Activated CD4-positive, alpha-beta T cell treated with anti-CD3 and anti-CD28 coated beads for 36 hours (primary cell): ENCODE data around the gene CSKMT. TPM values are rescaled to one million over a fixed set of nuclear protein-coding genes. Genes with fewer than 3 reads are reported as not detected.
"Not testable (repeated sequence)": the region's sequence is repeated elsewhere in the genome, so short reads cannot be mapped to it uniquely, and the experiment has no call there.

Experiments
- ATAC-seq: fragments of 200-7000 bp; cut with Tn5 transposase; one replicate; pipeline ENCODE4 v1.10.0; 2021; ENCODE audit warnings: mild to moderate bottlenecking, moderate library complexity
- CTCF ChIA-PET: fragments of 350-600 bp; sonication (Branson Sonifier 250); formaldehyde crosslinking; loops from one replicate; lab custom pipeline; 2021; ENCODE audit warnings: antibody characterized with exemption; lab: Charles Lee
- POLR2A ChIA-PET: fragments of 350-600 bp; sonication (Branson Sonifier 250); formaldehyde crosslinking; loops from one replicate; lab custom pipeline; 2021; ENCODE audit warnings: antibody characterized with exemption, inconsistent platforms; lab: Charles Lee
- DNase-seq: peaks from one replicate; pipeline ENCODE4 v3.0.0-alpha.2; 2020
- H3K27ac Mint-ChIP-seq: one replicate; pipeline ENCODE4 v1.8.0; 2021; ENCODE audit warnings: mixed read lengths
- H3K27me3 Mint-ChIP-seq: one replicate; pipeline ENCODE4 v1.8.0; 2021; ENCODE audit warnings: mixed read lengths
- H3K36me3 Mint-ChIP-seq: one replicate; pipeline ENCODE4 v1.8.0; 2021; ENCODE audit warnings: low read depth, mixed read lengths
- H3K4me1 Mint-ChIP-seq: one replicate; pipeline ENCODE4 v1.8.0; 2021; ENCODE audit warnings: mixed read lengths
- H3K4me3 Mint-ChIP-seq: one replicate; pipeline ENCODE4 v1.8.0; 2021; ENCODE audit warnings: mild to moderate bottlenecking, moderate library complexity, mixed read lengths
- H3K9me3 Mint-ChIP-seq: one replicate; pipeline ENCODE4 v1.8.0; 2021; ENCODE audit warnings: low read depth, mixed read lengths
- intact Hi-C, 2 experiments: fragments of 100-400 bp; cut with DNase I in 1 of 2; cut with micrococcal nuclease in 1 of 2; formaldehyde crosslinking; loops; one replicate each; pipeline versions ENCODE4 v1.14.2 to v1.15.1; 2022 to 2024; cut with DNase I, micrococcal nuclease
- total RNA-seq, 2 experiments: library from RNA; stranded (reverse); gene quantifications; one replicate each; pipeline ENCODE4 v1.2.3, GENCODE V29; 2021

CSKMT gene
- total RNA-seq, 2 experiments from 2014 or later = 12.6 to 31.3 TPM

- intact Hi-C loops = no loop called here
These were observed 19.5 kb upstream of the CSKMT start for GRCh38 chr11:62645671-62645945.

GRCh38 chr11:62645946-62646824, 18.9 kb upstream of the CSKMT start, which contains the start of gene GANAB:
Gene GANAB, minus strand, starts transcription at chr11:62646613. Its CDS starts 14 bp downstream, at chr11:62646599.
- Mint-ChIP-seq H3K27ac (peak within 1 kb of the TSS; percentile 93), H3K36me3 (peaks cover 29% of the 10 kb centered on the region), H3K4me1 (peaks cover 34% of the 10 kb centered on the region), H3K27me3 (no peaks in the 10 kb centered on the region), H3K9me3 (no peaks in the 10 kb centered on the region), H3K4me3 (peak within 1 kb of the TSS; percentile 93)
- POLR2A ChIA-PET = interaction anchor here (0.5 to 4.1 kb wide), 15 partner anchors 19 to 241 kb away, joined by 3 to 21 read pairs (median 5); partner anchors contain the start of genes B3GAT3, C11orf98, CSKMT and EEF1G
- CTCF ChIA-PET = interaction anchor here (0.5 to 1.9 kb wide), 10 partner anchors 8 to 1655 kb away, joined by 3 to 6 read pairs (median 3); partner anchors contain the start of genes HNRNPUL2 and POLR2G
- ATAC-seq (peak; percentile 99), DNase-seq (peak; percentile 100)
- intact Hi-C loops = loop anchor here (1.0 to 2.0 kb wide), 13 partner anchors 19 to 235 kb away; partner anchors contain the start of genes C11orf98 (in 2 of the 2), CSKMT (in 2 of the 2), EML3 (in 2 of the 2) and EEF1G (in 1 of the 2)

More at GRCh38 chr11:62645671-62645945, 19.5 kb upstream of the CSKMT start:
- Mint-ChIP-seq H3K4me1 (peaks cover 34% of the 10 kb centered on the region), H3K36me3 (peaks cover 32% of the 10 kb centered on the region), H3K27ac (peak overlapping the region; percentile 93), H3K27me3 (no peaks in the 10 kb centered on the region), H3K4me3 (peak overlapping the region; percentile 93), H3K9me3 (no peaks in the 10 kb centered on the region)
- POLR2A ChIA-PET = interaction anchor here (0.6 to 4.1 kb wide), 11 partner anchors 19 to 210 kb away, joined by 3 to 21 read pairs (median 7); partner anchors contain the start of genes B3GAT3, C11orf98, CSKMT and LBHD1
- CTCF ChIA-PET = interaction anchor here (0.6 to 1.9 kb wide), 7 partner anchors 10 to 1603 kb away, joined by 3 to 6 read pairs (median 3); partner anchors contain the start of genes HNRNPUL2 and POLR2G
- DNase-seq = no peak
- ATAC-seq = no peak

GRCh38 chr11:62646825-62647608, 18.1 kb upstream of the CSKMT start:
- no peaks in the 10 kb centered on the region for H3K27me3 Mint-ChIP-seq
- peaks cover 33% of the 10 kb centered on the region for H3K4me1 Mint-ChIP-seq
- H3K4me3 Mint-ChIP-seq = peak overlapping the region; percentile 93
- peaks cover 29% of the 10 kb centered on the region for H3K36me3 Mint-ChIP-seq
- intact Hi-C loops = loop anchor here (1.0 to 2.0 kb wide), 13 partner anchors 18 to 234 kb away; partner anchors contain the start of genes C11orf98 (in 2 of the 2), CSKMT (in 2 of the 2), EML3 (in 2 of the 2) and EEF1G (in 1 of the 2)
- no peak for DNase-seq
- ChIA-PET POLR2A (interaction anchor here (0.6 to 4.1 kb wide), 11 partner anchors 18 to 228 kb away, joined by 3 to 21 read pairs (median 8); partner anchors contain the start of genes B3GAT3, C11orf98, CSKMT and EEF1G), CTCF (interaction anchor here (0.6 to 1.6 kb wide), 4 partner anchors 9 to 115 kb away, joined by 3 to 6 read pairs (median 4); partner anchors contain the start of gene POLR2G)
- no peaks in the 10 kb centered on the region for H3K9me3 Mint-ChIP-seq
- ATAC-seq = no peak
- H3K27ac Mint-ChIP-seq = peak overlapping the region; percentile 93

GRCh38 chr11:62647609-62648005, 17.5 kb upstream of the CSKMT start:
- Mint-ChIP-seq H3K4me3 (no peak overlapping the region), H3K9me3 (no peaks in the 10 kb centered on the region), H3K36me3 (peaks cover 32% of the 10 kb centered on the region), H3K27ac (no peak overlapping the region), H3K4me1 (peaks cover 35% of the 10 kb centered on the region), H3K27me3 (no peaks in the 10 kb centered on the region)
- CTCF ChIA-PET = no interaction called here
- no peak for ATAC-seq
- DNase-seq = no peak
- intact Hi-C loops = loop anchor here in 1 of 2 experiments (2.0 kb wide), 2 partner anchors 17 to 35 kb away; partner anchors contain the start of genes C11orf98, CSKMT, EML3 and ROM1
- POLR2A ChIA-PET = interaction anchor here (4.1 kb wide), 1 partner anchor 17 kb away, joined by 21 read pairs; the partner anchor contains the start of genes C11orf98 and CSKMT

GRCh38 chr11:62648185-62648966, 16.7 kb upstream of the CSKMT start:
- CTCF ChIA-PET = interaction anchor here (0.5 to 1.2 kb wide), 4 partner anchors 16 to 131 kb away, joined by 3 to 4 read pairs (median 4); partner anchors contain the start of gene TUT1
- intact Hi-C loops = no loop called here
- Mint-ChIP-seq H3K4me1 (peaks cover 31% of the 10 kb centered on the region), H3K27me3 (no peaks in the 10 kb centered on the region), H3K9me3 (no peaks in the 10 kb centered on the region), H3K36me3 (peaks cover 26% of the 10 kb centered on the region), H3K4me3 (no peak overlapping the region), H3K27ac (no peak overlapping the region)
- POLR2A ChIA-PET = interaction anchor here (4.1 kb wide), 1 partner anchor 16 kb away, joined by 21 read pairs; the partner anchor contains the start of genes C11orf98 and CSKMT
- DNase-seq (no peak), ATAC-seq (no peak)

- Mint-ChIP-seq H3K4me3 (no peak overlapping the region), H3K9me3 (no peaks in the 10 kb centered on the region), H3K4me1 (peaks cover 34% of the 10 kb centered on the region), H3K27ac (no peak overlapping the region), H3K27me3 (no peaks in the 10 kb centered on the region), H3K36me3 (peaks cover 24% of the 10 kb centered on the region)
- no peak for DNase-seq
- intact Hi-C loops = no loop called here
- no peak for ATAC-seq
- ChIA-PET CTCF (interaction anchor here (0.5 to 1.2 kb wide), 3 partner anchors 15 to 131 kb away, joined by 3 to 4 read pairs (median 4); partner anchors contain the start of gene TUT1), POLR2A (interaction anchor here (1.4 to 4.1 kb wide), 2 partner anchors 16 to 78 kb away, joined by 4 to 21 read pairs; partner anchors contain the start of genes C11orf98, CSKMT and HNRNPUL2)
These were observed 16.1 kb upstream of the CSKMT start for GRCh38 chr11:62648967-62649364.

GRCh38 chr11:62649486-62649885, 15.6 kb upstream of the CSKMT start:
- H3K4me3 Mint-ChIP-seq = no peak overlapping the region
- H3K27ac Mint-ChIP-seq = no peak overlapping the region
- DNase-seq (no peak), ATAC-seq (no peak)
- intact Hi-C loops = no loop called here
- POLR2A ChIA-PET = interaction anchor here (0.6 to 4.1 kb wide), 4 partner anchors 15 to 78 kb away, joined by 3 to 21 read pairs (median 4); partner anchors contain the start of genes C11orf98, CSKMT and HNRNPUL2
- peaks cover 20% of the 10 kb centered on the region for H3K36me3 Mint-ChIP-seq
- H3K4me1 Mint-ChIP-seq = peaks cover 35% of the 10 kb centered on the region
- H3K9me3 Mint-ChIP-seq = no peaks in the 10 kb centered on the region
- H3K27me3 Mint-ChIP-seq = no peaks in the 10 kb centered on the region
- CTCF ChIA-PET = interaction anchor here (0.7 to 1.2 kb wide), 3 partner anchors 15 to 112 kb away, joined by 3 to 4 read pairs (median 3); partner anchors contain the start of genes POLR2G and TUT1

- H3K4me3 Mint-ChIP-seq, H3K27me3 Mint-ChIP-seq, ATAC-seq, H3K9me3 Mint-ChIP-seq, DNase-seq, intact Hi-C loops: not testable (repeated sequence)
- Mint-ChIP-seq H3K36me3 (peaks cover 15% of the 10 kb centered on the region), H3K27ac (peak overlapping the region; percentile 25), H3K4me1 (peaks cover 30% of the 10 kb centered on the region)
- ChIA-PET CTCF (interaction anchor here (0.7 to 1.5 kb wide), 3 partner anchors 15 to 111 kb away, joined by 3 to 5 read pairs (median 4); partner anchors contain the start of genes B3GAT3, C11orf98, CSKMT and POLR2G), POLR2A (interaction anchor here (1.4 to 1.6 kb wide), 2 partner anchors 18 to 77 kb away, joined by 4 read pairs; partner anchors contain the start of gene HNRNPUL2)
These were observed 14.8 kb upstream of the CSKMT start for GRCh38 chr11:62650283-62650682.
